ENCODE results near the gene THBS2. TPM values are rescaled to one million over a fixed set of nuclear protein-coding genes. Genes with fewer than 3 reads are reported as not detected.
"Not testable (repeated sequence)": the region's sequence is repeated elsewhere in the genome, so short reads cannot be mapped to it uniquely, and the experiment has no call there.

Gene THBS2
- polyA plus RNA-seq, 4 donors: 0.45 to 7.9 (median 2.8) TPM

- Histone ChIP-seq H3K27ac (ENCODE audit: low read depth in 1 of 3, low read length in 2 of 3) (no peak overlapping the region), H3K4me3 (ENCODE audit: low read depth in 1 of 3, low read length in 3 of 3) (no peak overlapping the region), H3K36me3 (ENCODE audit: control insufficient read depth in 3 of 3, insufficient read depth in 2 of 3, low read depth in 1 of 3, low read length in 3 of 3) (no peaks in the 10 kb centered on the region), H3K9me3 (ENCODE audit: control insufficient read depth in 2 of 2, insufficient read depth in 1 of 2, low read depth in 1 of 2, low read length in 1 of 2) (peaks cover 0 to 4% of the 10 kb centered on the region in 2 donors), H3K27me3 (ENCODE audit: control insufficient read depth in 3 of 3, insufficient read depth in 3 of 3, low read length in 3 of 3) (no peaks in the 10 kb centered on the region), H3K4me1 (ENCODE audit: control insufficient read depth in 3 of 3, insufficient read depth in 2 of 3, low read depth in 1 of 3, low read length in 2 of 3) (no peaks in the 10 kb centered on the region)
- DNase-seq: no peak
- 88 to 93% (median 89%) methylated on average over 7 of the region's 7 CpGs for WGBS, 3 donors
- FAIRE-seq: no peak
Observed at GRCh38 chr6:169221264-169221663, 32.4 kb downstream of the THBS2 start.

GRCh38 chr6:169220068-169220964, 33.3 kb downstream of the THBS2 start:
- Histone ChIP-seq H3K4me3 (ENCODE audit: low read depth in 1 of 3, low read length in 3 of 3) (no peak overlapping the region), H3K9me3 (ENCODE audit: control insufficient read depth in 2 of 2, insufficient read depth in 1 of 2, low read depth in 1 of 2, low read length in 1 of 2) (peaks cover 0 to 4% of the 10 kb centered on the region in 2 donors), H3K27me3 (ENCODE audit: control insufficient read depth in 3 of 3, insufficient read depth in 3 of 3, low read length in 3 of 3) (no peaks in the 10 kb centered on the region), H3K36me3 (ENCODE audit: control insufficient read depth in 3 of 3, insufficient read depth in 2 of 3, low read depth in 1 of 3, low read length in 3 of 3) (no peaks in the 10 kb centered on the region), H3K4me1 (ENCODE audit: control insufficient read depth in 3 of 3, insufficient read depth in 2 of 3, low read depth in 1 of 3, low read length in 2 of 3) (no peaks in the 10 kb centered on the region), H3K27ac (ENCODE audit: low read depth in 1 of 3, low read length in 2 of 3) (no peak overlapping the region)
- DNase-seq (no peak), FAIRE-seq (no peak)
- WGBS, 3 donors: 78 to 85% (median 82%) methylated on average over 15 of the region's 15 CpGs

- H3K4me1 ChIP-seq (ENCODE audit: control insufficient read depth in 3 of 3, insufficient read depth in 2 of 3, low read depth in 1 of 3, low read length in 2 of 3): no peaks in the 10 kb centered on the region
- 92 to 100% (median 97%) methylated on average over 1 of the region's 1 CpG for WGBS, 3 donors
- H3K9me3 ChIP-seq (ENCODE audit: control insufficient read depth in 2 of 2, insufficient read depth in 1 of 2, low read depth in 1 of 2, low read length in 1 of 2): peaks cover 0 to 4% of the 10 kb centered on the region in 2 donors
- no peak for FAIRE-seq
- no peak overlapping the region for H3K4me3 ChIP-seq (ENCODE audit: low read depth in 1 of 3, low read length in 3 of 3)
- DNase-seq: no peak
- H3K27ac ChIP-seq (ENCODE audit: low read depth in 1 of 3, low read length in 2 of 3): no peak overlapping the region
- H3K36me3 ChIP-seq (ENCODE audit: control insufficient read depth in 3 of 3, insufficient read depth in 2 of 3, low read depth in 1 of 3, low read length in 3 of 3): no peaks in the 10 kb centered on the region
- H3K27me3 ChIP-seq (ENCODE audit: control insufficient read depth in 3 of 3, insufficient read depth in 3 of 3, low read length in 3 of 3): no peaks in the 10 kb centered on the region
Observed at GRCh38 chr6:169217972-169218371, 35.7 kb downstream of the THBS2 start.

- FAIRE-seq (no peak), DNase-seq (no peak)
- Histone ChIP-seq H3K9me3 (ENCODE audit: control insufficient read depth in 2 of 2, insufficient read depth in 1 of 2, low read depth in 1 of 2, low read length in 1 of 2) (no peaks in the 10 kb centered on the region), H3K27me3 (ENCODE audit: control insufficient read depth in 3 of 3, insufficient read depth in 3 of 3, low read length in 3 of 3) (no peaks in the 10 kb centered on the region), H3K4me1 (ENCODE audit: control insufficient read depth in 3 of 3, insufficient read depth in 2 of 3, low read depth in 1 of 3, low read length in 2 of 3) (peaks cover 0 to 3% (median 0%) of the 10 kb centered on the region in 3 donors), H3K36me3 (ENCODE audit: control insufficient read depth in 3 of 3, insufficient read depth in 2 of 3, low read depth in 1 of 3, low read length in 3 of 3) (no peaks in the 10 kb centered on the region), H3K4me3 (ENCODE audit: low read depth in 1 of 3, low read length in 3 of 3) (no peak overlapping the region), H3K27ac (ENCODE audit: low read depth in 1 of 3, low read length in 2 of 3) (no peak overlapping the region)
- WGBS, 3 donors: 84 to 94% (median 88%) methylated on average over 14 of the region's 14 CpGs
Observed at GRCh38 chr6:169216830-169217229, 36.8 kb downstream of the THBS2 start.

- H3K9me3 ChIP-seq (ENCODE audit: control insufficient read depth in 2 of 2, insufficient read depth in 1 of 2, low read depth in 1 of 2, low read length in 1 of 2): no peaks in the 10 kb centered on the region
- peaks cover 0 to 3% (median 0%) of the 10 kb centered on the region in 3 donors for H3K4me1 ChIP-seq (ENCODE audit: control insufficient read depth in 3 of 3, insufficient read depth in 2 of 3, low read depth in 1 of 3, low read length in 2 of 3)
- no peaks in the 10 kb centered on the region for H3K36me3 ChIP-seq (ENCODE audit: control insufficient read depth in 3 of 3, insufficient read depth in 2 of 3, low read depth in 1 of 3, low read length in 3 of 3)
- DNase-seq (no peak), FAIRE-seq (no peak)
- no peaks in the 10 kb centered on the region for H3K27me3 ChIP-seq (ENCODE audit: control insufficient read depth in 3 of 3, insufficient read depth in 3 of 3, low read length in 3 of 3)
- H3K4me3 ChIP-seq (ENCODE audit: low read depth in 1 of 3, low read length in 3 of 3): no peak overlapping the region
- peak overlapping the region; percentile 11 to 89 (median 58) for H3K27ac ChIP-seq (ENCODE audit: low read depth in 1 of 3, low read length in 2 of 3)
- 66 to 88% (median 81%) methylated on average over 12 of the region's 12 CpGs for WGBS, 3 donors
Observed at GRCh38 chr6:169215201-169215681, 38.4 kb downstream of the THBS2 start.

- DNase-seq: peak in 1 of 2 donors; percentile 23
- not testable (repeated sequence) for H3K36me3 ChIP-seq (ENCODE audit: control insufficient read depth in 3 of 3, insufficient read depth in 2 of 3, low read depth in 1 of 3, low read length in 3 of 3)
Observed at GRCh38 chr6:169214789-169215188, 38.9 kb downstream of the THBS2 start.

GRCh38 chr6:169213814-169214520, 39.7 kb downstream of the THBS2 start:
- FAIRE-seq (no peak), DNase-seq (no peak)
- Histone ChIP-seq H3K4me1 (ENCODE audit: control insufficient read depth in 3 of 3, insufficient read depth in 2 of 3, low read depth in 1 of 3, low read length in 2 of 3) (peaks cover 0 to 3% (median 0%) of the 10 kb centered on the region in 3 donors), H3K9me3 (ENCODE audit: control insufficient read depth in 2 of 2, insufficient read depth in 1 of 2, low read depth in 1 of 2, low read length in 1 of 2) (no peaks in the 10 kb centered on the region), H3K27me3 (ENCODE audit: control insufficient read depth in 3 of 3, insufficient read depth in 3 of 3, low read length in 3 of 3) (no peaks in the 10 kb centered on the region), H3K4me3 (ENCODE audit: low read depth in 1 of 3, low read length in 3 of 3) (no peak overlapping the region), H3K36me3 (ENCODE audit: control insufficient read depth in 3 of 3, insufficient read depth in 2 of 3, low read depth in 1 of 3, low read length in 3 of 3) (no peaks in the 10 kb centered on the region), H3K27ac (ENCODE audit: low read depth in 1 of 3, low read length in 2 of 3) (peak overlapping the region; percentile 21 to 93 (median 33))
- WGBS, 3 donors: 95 to 97% (median 95%) methylated on average over 26 to 27 of the region's 27 CpGs

More at GRCh38 chr6:169214789-169215188, 38.9 kb downstream of the THBS2 start:
- FAIRE-seq; H3K4me1 ChIP-seq (ENCODE audit: control insufficient read depth in 3 of 3, insufficient read depth in 2 of 3, low read depth in 1 of 3, low read length in 2 of 3); H3K4me3 ChIP-seq (ENCODE audit: low read depth in 1 of 3, low read length in 3 of 3); H3K9me3 ChIP-seq (ENCODE audit: control insufficient read depth in 2 of 2, insufficient read depth in 1 of 2, low read depth in 1 of 2, low read length in 1 of 2); H3K27me3 ChIP-seq (ENCODE audit: control insufficient read depth in 3 of 3, insufficient read depth in 3 of 3, low read length in 3 of 3): not testable (repeated sequence)
- WGBS, 3 donors: 43 to 58% (median 55%) methylated on average over 3 of the region's 3 CpGs
- H3K27ac ChIP-seq (ENCODE audit: low read depth in 1 of 3, low read length in 2 of 3): peak overlapping the region in 2 of 3 donors; percentile 58 to 89

All from small intestine (tissue), 7 donors.